Brain microvascular endothelial cell (primary cell): ENCODE measurements around the gene DVL1.
A peak's percentile ranks its signal among the peaks of the same experiment; 100 is the strongest.

Experiments
- DNase-seq: peaks from one replicate; pipeline ENCODE4 v3.0.0-alpha.2; 2020
- H3K27ac ChIP-seq: fragments of 250-450 bp; sonication (Bioruptor Pico); 2 replicates; pipeline ENCODE4 v1.5.1; 2020; ENCODE audit warnings: mild to moderate bottlenecking, moderate library complexity
- H3K27me3 ChIP-seq: fragments of 250-450 bp; sonication (Bioruptor Pico); replicated peaks from 2 replicates; pipeline ENCODE4 v1.5.1; 2020; ENCODE audit warnings: mild to moderate bottlenecking
- H3K36me3 ChIP-seq: fragments of 250-450 bp; sonication (Bioruptor Pico); replicated peaks from 2 replicates; pipeline ENCODE4 v1.5.1; 2020; ENCODE audit warnings: mild to moderate bottlenecking
- H3K4me3 ChIP-seq: 2 replicates; pipeline ENCODE4 v1.5.1; 2011; ENCODE audit warnings: low read depth, mild to moderate bottlenecking, control low read depth, low read length, moderate library complexity
- CTCF ChIP-seq: IDR thresholded peaks from 2 replicates; pipeline ENCODE4 v1.5.1; 2011; ENCODE audit warnings: low read depth, mild to moderate bottlenecking, moderate library complexity, low read length, control low read depth, inconsistent platforms; ENCODE audit errors: missing control alignments
- in situ Hi-C: cut with HindIII; loops from 2 replicates; pipeline ENCODE4 v1.10.0; 2017; ENCODE audit warnings: low sequenced_read_pairs, low pct_ligation_motif_present

Gene DVL1

GRCh38 chr1:1366699-1367066 is 17.5 kb upstream of the DVL1 start:
- Histone ChIP-seq H3K27me3 (no peaks in the 10 kb centered on the region), H3K36me3 (no peaks in the 10 kb centered on the region), H3K27ac (no peak overlapping the region), H3K4me3 (no peak overlapping the region)
- DNase-seq, result no peak
- no peak for TF ChIP-seq CTCF
- in situ Hi-C loops, result no loop called here

GRCh38 chr1:1365875-1366698 is 16.9 kb upstream of the DVL1 start:
- Histone ChIP-seq H3K36me3 (no peaks in the 10 kb centered on the region), H3K27ac (no peak overlapping the region), H3K4me3 (no peak overlapping the region), H3K27me3 (no peaks in the 10 kb centered on the region)
- no peak for DNase-seq
- no peak for TF ChIP-seq CTCF
- in situ Hi-C loops, result no loop called here

- Histone ChIP-seq H3K36me3 (no peaks in the 10 kb centered on the region), H3K4me3 (no peak overlapping the region), H3K27ac (no peak overlapping the region), H3K27me3 (no peaks in the 10 kb centered on the region)
- DNase-seq, result no peak
- TF ChIP-seq CTCF, result no peak
- in situ Hi-C loops, result no loop called here
Observed at GRCh38 chr1:1364266-1364665, 15.0 kb upstream of the DVL1 start.

GRCh38 chr1:1361982-1362423 is 12.8 kb upstream of the DVL1 start:
- peak; percentile 54 for TF ChIP-seq CTCF
- H3K27me3 ChIP-seq, result no peaks in the 10 kb centered on the region
- peak overlapping the region; percentile 17 for H3K27ac ChIP-seq
- no peaks in the 10 kb centered on the region for H3K36me3 ChIP-seq
- no peak overlapping the region for H3K4me3 ChIP-seq
- in situ Hi-C loops, result no loop called here
- peak; percentile 77 for DNase-seq

- no peak overlapping the region for H3K4me3 ChIP-seq
- peak overlapping the region; percentile 17 for H3K27ac ChIP-seq
- TF ChIP-seq CTCF, result no peak
- H3K27me3 ChIP-seq, result no peaks in the 10 kb centered on the region
- H3K36me3 ChIP-seq, result no peaks in the 10 kb centered on the region
- in situ Hi-C loops, result no loop called here
- DNase-seq, result no peak
Observed at GRCh38 chr1:1361233-1361981, 12.2 kb upstream of the DVL1 start.
